Renal pelvis (tissue), 4 donors: Measurements from ENCODE around the gene AK9. TPM values are rescaled to one million over a fixed set of nuclear protein-coding genes. Genes with fewer than 3 reads are reported as not detected.
"Not testable (repeated sequence)": the region's sequence is repeated elsewhere in the genome, so short reads cannot be mapped to it uniquely, and the experiment has no call there.

Experiments
- DNase-seq: peaks from one replicate; pipeline ENCODE4 v3.0.0-alpha.2; 2013
- polyA plus RNA-seq, 3 donors: library from polyadenylated mRNA; unstranded; fragments of 120-200 nt; gene quantifications; one replicate each; pipeline ENCODE4 v1.2.1, GENCODE V29; 2013; ENCODE audit not compliant: insufficient read length in 3 of 3

The AK9 gene
- polyA plus RNA-seq, 3 donors, result 11.4 to 15.3 (median 12.3) TPM

GRCh38 chr6:109482905-109483734, 207.9 kb downstream of the AK9 start, which contains the start of gene ZBTB24:
ZBTB24 (minus strand) TSS chr6:109483219; CDS start chr6:109482026, 1,193 bp downstream.
- DNase-seq, result peak; percentile 84

GRCh38 chr6:109480993-109481480, 210.0 kb downstream of the AK9 start:
- no peak for DNase-seq

- DNase-seq, result no peak
Measured at GRCh38 chr6:109478841-109479624, 212.0 kb downstream of the AK9 start.

GRCh38 chr6:109478222-109478805, 212.7 kb downstream of the AK9 start:
- no peak for DNase-seq

GRCh38 chr6:109477725-109478124, 213.3 kb downstream of the AK9 start:
- peak; percentile 33 for DNase-seq

- DNase-seq, result no peak
Measured at GRCh38 chr6:109477184-109477583, 213.8 kb downstream of the AK9 start.

GRCh38 chr6:109475625-109476024, 215.4 kb downstream of the AK9 start:
- DNase-seq, result no peak

GRCh38 chr6:109474995-109475394, 216.0 kb downstream of the AK9 start:
- DNase-seq, result no peak

- DNase-seq, result no peak
Measured at GRCh38 chr6:109473120-109473519, 217.9 kb downstream of the AK9 start.

GRCh38 chr6:109472132-109472995, 218.6 kb downstream of the AK9 start:
- no peak for DNase-seq

GRCh38 chr6:109471105-109471810, 219.7 kb downstream of the AK9 start:
- DNase-seq, result no peak

- no peak for DNase-seq
Measured at GRCh38 chr6:109469591-109470189, 221.3 kb downstream of the AK9 start.

GRCh38 chr6:109467696-109468095, 223.3 kb downstream of the AK9 start:
- DNase-seq, result no peak

- DNase-seq, result no peak
Measured at GRCh38 chr6:109466212-109466923, 224.6 kb downstream of the AK9 start.

- no peak for DNase-seq
Measured at GRCh38 chr6:109465772-109466171, 225.2 kb downstream of the AK9 start.

GRCh38 chr6:109461733-109462526, 229.1 kb downstream of the AK9 start:
- no peak for DNase-seq

GRCh38 chr6:109461205-109461604, 229.8 kb downstream of the AK9 start:
- DNase-seq, result not testable (repeated sequence)

- no peak for DNase-seq
Measured at GRCh38 chr6:109460161-109460829, 230.7 kb downstream of the AK9 start.
